HG02759 (cell line): ENCODE data around the gene RAD50.

ENCODE experiments used
- ATAC-seq: cut with Tn5 transposase; IDR thresholded peaks from one replicate; pipeline ENCODE4 v1.9.1; 2021; ENCODE audit warnings: mild to moderate bottlenecking, moderate library complexity; ENCODE audit not compliant: unreplicated experiment

Gene RAD50

DNA sequence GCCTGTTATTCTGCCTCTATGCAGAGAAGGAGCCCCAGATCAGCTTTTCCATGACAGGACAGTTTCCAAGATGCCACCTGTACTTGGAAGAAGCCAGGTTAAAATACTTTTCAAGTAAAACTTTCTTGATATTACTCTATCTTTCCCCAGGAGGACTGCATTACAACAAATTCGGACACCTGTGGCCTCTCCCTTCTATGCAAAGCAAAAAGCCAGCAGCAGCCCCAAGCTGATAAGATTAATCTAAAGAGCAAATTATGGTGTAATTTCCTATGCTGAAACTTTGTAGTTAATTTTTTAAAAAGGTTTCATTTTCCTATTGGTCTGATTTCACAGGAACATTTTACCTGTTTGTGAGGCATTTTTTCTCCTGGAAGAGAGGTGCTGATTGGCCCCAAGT, 116.7 kb downstream of the RAD50 start:
- no peak for ATAC-seq

DNA sequence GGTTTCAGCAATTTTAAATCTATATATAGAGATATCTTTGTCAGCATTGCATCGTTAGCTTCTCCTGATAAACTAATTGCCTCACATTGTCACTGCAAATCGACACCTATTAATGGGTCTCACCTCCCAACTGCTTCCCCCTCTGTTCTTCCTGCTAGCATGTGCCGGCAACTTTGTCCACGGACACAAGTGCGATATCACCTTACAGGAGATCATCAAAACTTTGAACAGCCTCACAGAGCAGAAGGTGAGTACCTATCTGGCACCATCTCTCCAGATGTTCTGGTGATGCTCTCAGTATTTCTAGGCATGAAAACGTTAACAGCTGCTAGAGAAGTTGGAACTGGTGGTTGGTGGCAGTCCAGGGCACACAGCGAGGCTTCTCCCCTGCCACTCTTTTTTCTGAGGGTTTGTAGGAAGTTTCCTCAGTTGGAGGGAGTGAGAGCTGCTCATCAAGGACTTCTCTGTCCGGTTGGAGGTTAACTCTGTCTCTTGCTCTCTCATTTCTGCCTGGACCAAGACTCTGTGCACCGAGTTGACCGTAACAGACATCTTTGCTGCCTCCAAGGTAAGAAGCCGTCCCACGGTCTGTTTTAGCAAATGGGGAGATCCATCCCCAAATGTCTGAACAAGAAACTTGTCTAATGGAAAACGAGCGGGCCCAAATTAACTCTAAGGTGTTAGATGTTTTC, 117.3 kb downstream of the RAD50 start, which contains the start of gene IL4:
Gene IL4 (plus strand): TSS at position 51 of the 692 bp plus-strand sequence. CDS start 62 bp downstream, at position 113.
- ATAC-seq, result no peak

DNA sequence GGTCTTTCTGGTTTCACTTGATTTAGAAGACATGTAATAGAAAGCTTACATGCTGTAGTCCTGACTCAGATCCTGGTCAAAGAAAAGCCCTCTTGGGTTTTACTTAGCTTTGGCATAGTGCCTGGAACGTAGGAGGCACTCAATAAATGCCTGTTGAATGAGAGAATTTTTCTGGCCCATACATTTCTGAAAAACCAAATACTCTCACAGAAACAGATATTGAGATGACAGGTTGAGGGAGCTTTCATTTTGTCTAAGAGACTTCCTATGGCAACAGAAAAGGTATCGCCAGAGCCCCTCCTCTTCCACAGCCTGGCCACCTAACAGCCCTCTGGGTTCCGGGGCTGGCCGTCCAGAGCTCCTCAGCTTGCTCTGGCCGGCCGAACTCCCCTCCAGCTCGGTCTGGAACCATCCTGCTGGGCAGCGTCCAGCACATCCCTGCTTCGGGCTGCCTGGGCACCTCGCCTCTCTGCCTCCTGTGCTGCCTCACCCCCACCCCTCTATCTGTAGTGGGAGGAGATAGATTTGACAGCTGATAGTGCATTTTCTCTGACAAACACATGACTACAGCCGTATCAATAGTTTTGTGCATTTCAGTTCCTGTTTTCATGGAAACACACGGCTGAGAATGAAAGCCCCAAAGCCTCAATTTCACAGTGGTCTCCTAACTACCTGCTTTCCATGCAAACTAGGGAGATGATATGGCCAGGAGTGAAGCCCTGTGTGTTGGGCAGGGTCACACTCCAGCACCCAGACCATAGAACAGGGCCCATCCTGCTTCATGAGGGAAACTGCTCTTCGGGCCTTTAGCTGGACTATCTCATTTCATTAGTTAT, 118.1 kb downstream of the RAD50 start:
- peak; percentile 86 for ATAC-seq

DNA sequence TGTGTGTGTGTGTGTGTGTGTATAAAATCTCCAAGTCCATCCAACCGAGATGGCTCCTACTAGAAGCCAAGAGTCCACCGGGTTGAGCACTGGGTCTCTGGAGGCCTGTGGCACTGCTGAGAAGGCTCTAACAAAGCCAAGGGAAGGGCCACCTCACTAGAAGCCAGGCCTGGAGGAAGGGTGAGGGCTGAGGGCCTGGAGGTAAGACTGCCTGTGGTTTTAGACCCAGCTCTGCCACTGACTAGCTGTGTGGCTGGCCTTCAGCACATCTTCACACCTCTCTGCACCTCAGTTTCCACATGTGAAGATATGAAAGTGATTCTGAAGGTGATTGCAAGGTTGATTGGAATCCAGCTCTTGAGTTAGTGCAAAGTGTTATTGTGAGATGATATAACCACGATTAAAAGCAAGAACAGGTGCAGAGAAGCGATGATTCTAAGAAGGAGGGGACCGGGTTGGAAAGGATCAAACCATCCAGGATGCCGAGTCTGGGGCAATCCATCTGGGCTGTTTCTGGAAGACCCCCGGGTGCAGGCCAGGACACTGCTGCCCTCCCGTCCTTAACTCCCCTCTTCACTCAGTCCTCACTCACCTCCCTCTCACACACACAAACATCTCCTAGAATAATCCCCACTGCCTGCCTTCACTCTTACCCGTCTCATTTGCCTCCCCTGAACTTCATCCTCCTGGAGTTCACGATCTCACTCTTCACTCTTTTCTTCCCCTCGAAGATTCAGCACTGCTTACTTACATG, 119.3 kb downstream of the RAD50 start:
- ATAC-seq, result no peak

DNA sequence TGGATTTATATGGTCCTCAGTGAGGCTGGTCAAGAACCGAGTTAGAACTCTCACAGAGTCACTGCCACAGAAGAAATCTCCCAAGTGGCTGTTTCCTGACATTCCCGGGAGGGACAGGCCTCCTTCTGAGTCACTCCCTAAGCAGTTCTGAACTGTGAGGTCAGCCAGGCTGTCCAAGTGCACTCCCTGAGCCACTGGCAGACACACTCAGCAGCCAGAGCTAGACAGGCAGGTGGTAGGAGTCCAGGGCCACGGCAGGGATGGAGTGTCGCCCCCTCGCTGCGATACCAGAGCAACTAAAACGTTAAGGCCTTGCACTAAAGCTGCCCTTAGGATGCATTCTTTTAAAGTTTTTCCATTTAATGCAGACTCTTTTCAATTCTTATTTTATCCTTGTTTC, 120.4 kb downstream of the RAD50 start:
- ATAC-seq, result no peak

DNA sequence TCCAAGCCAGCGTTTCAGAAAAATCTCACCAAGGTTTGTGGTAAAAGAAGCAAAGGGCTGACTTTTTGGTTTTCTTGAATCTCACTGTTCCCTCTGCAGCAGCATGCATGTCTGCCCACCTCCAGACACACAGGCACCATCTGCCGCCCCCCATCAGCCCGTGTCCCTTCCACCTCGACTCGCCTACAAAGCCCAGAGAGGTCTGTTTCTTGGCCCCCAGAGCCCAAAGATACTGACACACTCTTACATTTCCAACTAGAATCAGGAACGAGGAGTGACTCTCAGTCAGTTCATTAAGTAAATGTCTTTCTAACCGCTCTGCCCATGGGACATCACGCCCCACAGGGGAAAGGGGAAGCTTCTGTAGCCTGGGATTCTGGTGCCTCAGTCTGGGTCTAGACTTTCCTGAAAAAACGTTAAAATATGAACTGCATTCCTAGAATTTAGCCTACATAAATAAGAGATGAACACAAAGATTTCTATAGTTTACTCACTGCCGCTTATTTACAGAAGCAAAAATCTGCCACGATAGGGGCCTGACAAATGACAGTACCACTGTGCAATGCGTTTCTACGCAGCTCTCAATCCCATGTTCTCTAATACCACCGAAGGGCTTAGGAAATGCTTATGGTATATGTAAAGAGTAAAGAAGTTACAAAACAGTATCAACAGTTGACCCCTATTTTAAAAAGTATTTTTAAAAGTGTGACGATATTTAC, 121.1 kb downstream of the RAD50 start:
- no peak for ATAC-seq

DNA sequence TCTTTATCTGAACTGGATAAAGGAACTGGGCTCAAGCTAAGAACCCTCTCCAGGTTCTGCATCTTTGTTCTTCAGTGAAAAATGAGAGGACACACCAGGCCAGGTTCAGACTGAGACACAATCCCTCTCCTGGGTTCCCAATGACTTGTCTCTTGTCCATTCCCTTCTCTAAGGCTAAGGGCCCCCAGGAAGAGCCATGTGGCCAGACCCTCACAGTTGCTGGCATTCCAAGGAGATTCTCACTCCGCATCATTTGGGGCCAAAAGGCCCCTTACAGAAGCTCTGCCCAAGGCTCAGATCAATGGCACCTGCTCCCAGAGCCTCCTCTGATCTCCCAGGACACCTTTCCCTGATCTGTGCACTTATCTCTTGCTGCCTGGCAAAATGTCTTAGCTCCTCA, 122.0 kb downstream of the RAD50 start:
- ATAC-seq, result no peak

DNA sequence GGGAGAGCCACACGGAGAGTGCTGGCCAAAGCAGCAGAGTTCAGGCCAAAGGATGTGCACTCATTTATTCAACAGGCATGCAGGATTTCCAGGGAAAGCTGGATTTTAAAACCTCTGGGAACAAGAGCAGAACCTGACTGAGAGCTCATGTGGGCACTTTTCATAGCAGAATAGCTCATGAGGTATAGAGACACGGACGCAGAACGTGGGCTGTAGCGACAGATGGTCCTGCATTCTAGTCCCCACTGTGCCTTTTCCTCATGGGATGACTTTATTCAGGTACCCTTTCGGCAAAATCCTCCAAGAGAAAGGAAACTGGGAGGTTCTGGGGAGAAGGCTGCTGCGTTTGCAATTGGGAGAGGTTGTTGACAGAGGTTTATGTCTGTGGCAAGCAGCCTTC, 122.4 kb downstream of the RAD50 start:
- ATAC-seq, result no peak

DNA sequence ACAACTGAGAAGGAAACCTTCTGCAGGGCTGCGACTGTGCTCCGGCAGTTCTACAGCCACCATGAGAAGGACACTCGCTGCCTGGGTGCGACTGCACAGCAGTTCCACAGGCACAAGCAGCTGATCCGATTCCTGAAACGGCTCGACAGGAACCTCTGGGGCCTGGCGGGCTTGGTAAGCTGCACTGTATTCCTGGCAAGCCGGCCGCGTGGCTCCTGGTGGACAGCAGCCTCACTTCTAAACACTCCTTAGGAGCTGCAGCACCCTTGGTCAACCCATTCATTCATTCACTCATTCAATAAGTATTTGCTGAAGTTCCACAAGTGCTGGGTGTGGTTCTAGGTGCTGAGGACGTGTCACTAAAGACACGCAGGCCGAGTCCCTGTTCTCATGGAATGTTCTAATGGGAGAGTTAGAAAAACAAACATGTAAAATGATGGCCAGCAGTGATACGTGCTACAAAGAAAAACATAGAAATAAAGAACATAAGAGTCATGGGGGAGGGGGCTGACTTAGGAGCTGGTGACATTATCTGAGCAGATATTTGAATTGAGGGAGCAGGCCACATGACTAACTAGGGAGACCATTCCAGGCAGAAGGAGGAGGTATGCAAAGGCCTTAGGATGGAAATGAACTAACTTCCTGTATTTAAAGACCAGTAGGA, 123.1 kb downstream of the RAD50 start:
- no peak for ATAC-seq

DNA sequence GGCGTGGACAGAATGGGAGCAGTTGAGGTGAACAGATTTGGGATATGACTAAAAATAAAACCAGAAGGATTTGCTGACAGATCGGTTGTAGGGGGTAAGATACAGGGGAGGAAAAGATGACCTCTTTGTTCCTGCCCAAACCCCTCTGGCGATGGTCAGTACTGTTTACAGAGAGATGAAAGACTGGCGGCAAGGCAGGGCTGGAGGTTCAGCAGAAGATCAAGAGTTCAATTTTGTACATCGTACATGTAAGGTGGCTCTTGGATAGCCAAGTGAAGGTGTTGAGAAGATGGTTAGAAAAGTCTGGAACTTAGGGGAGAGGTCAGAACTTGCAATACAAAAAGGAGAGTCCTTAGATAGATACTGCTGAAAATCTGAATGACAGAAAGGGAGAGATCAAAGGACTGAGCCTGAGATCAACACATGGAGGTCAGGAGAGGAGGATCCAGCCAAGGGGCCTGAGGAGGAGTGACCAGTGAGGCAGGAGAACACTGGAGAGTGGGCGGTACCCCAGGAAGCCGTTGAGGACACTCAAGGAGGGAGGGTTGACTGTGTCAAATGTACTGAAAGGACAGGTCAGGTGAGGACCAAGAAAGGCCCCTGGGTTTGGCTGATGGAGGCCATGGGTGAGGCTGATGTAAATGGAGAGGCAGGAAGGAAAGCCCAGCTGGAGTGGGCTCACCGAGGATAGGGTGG, 124.2 kb downstream of the RAD50 start:
- no peak for ATAC-seq

DNA sequence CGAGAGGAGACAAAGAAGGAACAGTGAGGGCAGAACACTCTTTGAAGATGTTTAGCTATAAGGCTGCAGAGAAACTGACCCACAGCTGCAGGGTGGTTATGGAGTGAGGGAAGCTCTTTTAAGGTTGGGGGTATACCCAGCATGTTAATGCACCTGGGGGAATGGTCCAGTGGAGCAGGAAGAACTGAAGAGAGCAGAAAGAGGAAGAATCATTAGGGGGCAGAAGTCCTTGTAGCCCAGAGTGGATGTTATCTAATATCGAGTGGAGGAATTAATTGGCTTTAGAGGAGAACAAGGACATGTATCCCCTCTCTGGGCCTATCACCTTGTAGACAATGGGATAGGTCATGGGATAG, 124.7 kb downstream of the RAD50 start:
- ATAC-seq, result no peak

DNA sequence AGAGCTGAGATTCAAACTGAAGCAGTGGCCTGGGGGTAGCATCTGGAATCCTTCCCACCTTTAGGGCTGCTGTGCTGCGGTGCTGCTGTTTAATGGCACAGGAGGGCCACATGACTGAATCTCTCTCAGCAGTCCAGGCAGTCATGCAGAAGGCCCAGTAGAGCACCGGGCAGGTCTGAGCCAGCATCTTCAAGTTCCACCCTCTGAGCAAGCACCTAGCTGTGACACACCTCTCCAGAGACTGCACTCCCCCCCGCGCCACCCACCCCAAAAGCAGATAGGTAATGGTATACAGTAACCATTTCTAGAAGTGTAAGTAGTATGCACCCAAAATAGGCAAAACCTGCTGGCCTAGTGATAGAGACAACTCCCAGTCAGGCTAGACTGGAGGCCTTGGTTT, 125.2 kb downstream of the RAD50 start:
- no peak for ATAC-seq

DNA sequence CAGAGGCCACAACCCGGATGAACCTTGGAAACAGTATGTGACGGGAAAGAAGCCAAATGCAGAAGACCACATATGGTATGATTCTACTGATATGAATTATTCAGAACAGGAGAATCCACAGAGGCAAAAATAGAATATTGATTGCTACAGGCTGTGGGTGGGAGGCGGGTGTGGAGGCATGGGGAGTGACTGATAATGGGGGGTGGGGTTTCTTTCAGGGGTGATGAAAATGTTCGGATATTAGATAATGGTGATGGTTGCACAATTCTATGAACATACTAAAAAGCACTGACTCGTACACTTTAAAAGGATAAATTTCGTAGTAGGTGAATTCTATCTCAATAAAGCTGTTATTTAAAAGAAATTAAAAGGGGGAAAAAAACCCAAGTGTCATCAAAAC, 127.7 kb downstream of the RAD50 start:
- no peak for ATAC-seq

DNA sequence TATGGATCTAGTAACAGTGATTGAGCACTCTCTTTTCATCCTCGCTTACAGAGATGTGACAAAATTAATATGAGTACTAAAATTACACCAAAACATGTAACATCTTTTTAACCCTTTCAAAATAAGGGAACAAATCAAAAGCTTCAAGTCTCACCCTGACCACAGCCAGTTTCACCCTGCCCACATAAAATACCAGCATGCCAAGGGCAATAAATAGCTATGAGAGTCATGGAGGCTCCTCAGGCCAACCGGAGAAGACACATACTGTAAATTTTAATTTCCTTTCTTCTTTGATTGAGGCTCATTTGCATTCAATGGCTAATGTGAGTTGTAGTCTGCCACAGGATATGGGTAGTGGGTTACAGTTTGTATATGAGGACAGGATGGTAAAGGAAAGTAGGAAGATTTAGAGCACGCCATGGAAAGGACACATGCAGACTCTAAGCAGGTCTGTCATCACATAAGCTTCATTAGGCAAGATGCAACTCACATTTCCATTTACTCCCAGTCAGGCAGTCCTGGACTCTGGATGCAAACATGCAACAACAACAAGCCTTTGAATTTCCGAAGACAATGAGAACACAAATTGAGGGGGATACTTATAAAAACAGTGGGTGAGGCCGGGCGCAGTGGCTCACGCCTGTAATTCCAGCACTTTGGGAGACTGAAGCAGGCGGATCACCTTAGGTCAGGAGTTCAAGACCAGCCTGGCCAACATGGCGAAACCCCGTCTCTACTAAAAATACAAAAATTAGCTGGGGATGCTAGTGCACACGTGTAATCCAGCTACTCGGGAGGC, 128.3 kb downstream of the RAD50 start:
- no peak for ATAC-seq

DNA sequence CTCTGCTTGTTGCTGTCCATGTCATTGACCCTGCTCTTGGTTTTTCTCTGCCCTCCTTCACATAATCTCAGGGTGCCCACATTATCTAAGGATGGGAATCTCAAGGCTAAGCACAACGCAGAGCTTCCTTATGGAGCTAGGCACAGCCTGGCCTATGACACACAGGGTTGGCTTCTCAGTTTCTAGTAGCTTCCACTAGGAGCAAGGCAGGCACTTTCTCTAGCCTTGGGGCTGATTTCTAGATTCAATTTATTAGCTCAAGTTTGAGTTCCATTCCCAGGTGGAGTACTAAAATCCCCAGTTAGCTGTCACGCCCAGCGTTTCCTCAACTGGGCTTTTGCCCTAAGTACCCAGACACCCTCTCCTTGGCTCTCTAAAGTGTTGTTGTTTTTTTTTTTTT, 129.4 kb downstream of the RAD50 start:
- no peak for ATAC-seq

DNA sequence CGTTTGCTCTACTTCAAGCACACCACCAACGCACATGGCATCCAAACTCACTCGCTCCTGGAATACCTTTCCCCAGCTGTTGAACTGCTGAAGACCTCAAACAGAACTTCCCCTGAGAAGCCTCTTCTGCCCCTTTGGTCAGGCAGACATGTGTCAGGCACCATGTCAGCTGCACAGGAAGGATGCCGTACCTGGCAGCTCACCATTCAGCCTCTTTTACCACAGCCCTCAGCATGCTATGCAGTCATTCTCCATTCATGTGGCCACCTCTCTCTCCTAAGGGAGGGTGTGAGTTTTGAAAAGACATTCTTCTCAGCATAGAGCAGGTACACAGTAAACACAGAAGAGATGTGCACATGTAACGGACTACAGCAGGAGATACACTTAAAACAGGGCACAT, 131.2 kb downstream of the RAD50 start:
- no peak for ATAC-seq

DNA sequence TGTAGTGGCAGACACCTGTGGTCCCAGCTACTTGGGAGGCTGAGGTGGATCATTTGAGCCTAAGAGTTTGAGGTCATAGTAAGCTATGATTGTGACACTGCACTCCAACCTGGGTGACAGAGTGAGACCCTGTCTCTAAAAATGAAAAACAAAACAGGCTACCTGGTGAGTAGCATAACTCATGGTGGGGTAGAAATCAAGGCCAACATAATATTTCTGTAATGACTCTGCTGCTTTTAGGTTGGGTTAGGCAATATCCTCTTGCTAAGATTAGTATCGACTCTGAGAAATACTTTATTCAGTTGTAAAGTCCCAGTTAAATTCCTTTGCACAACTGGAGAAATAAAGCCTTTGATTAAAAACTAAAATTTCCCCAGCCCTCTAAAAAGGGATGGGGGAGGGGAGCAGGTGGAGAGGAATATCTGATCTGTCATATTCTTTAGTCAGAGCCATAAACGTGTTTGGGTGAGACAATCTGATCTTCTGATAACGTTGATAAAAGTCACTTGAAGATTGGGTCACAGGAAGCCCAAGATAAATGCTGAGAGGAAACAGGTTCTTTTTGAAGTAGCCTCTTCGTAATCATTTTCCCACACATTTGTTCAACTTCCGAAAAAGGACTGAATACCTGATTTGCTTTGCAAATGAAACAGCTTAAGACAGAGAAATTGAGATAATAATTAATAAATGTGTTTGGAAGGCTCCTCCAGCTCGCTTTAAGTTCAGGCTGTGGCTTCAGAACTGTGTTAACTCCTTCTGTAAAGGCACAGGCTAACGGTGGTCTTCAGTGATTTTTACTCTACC, 132.0 kb downstream of the RAD50 start:
- peak; percentile 44 for ATAC-seq

DNA sequence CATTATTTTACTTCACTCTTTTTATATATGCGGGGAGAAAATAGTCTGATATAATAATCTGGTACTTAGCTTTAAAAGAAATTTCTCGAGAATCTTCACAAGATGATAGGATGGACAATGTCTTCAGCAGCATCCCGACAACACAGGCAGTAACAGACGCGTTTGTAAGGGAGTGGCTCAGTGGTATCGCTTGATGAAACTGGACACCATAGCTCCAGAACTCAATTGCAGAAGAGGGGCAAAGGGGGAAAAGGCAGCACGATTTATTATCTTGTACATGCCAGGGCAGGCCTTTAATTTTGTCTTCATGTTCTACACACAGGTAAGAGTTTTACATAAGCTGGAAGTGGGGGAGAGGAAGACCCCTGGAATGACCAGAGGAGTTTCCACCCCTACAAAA, 132.7 kb downstream of the RAD50 start:
- ATAC-seq, result no peak
